Gastroesophageal sphincter (tissue), 3 donors: ENCODE results near the gene ATP2A3.

ENCODE experiments used
- CTCF ChIP-seq, 4 experiments: fragments of 200-600 bp in 2 of 4; fragments of 450-650 bp in 2 of 4; sonication (generic) in 1 of 4; IDR thresholded peaks; one replicate each; pipeline ENCODE4 v1.5.1; 2017 to 2019; ENCODE audit warnings: antibody characterized with exemption in 4 of 4, mild to moderate bottlenecking in 2 of 4, moderate library complexity in 2 of 4
- POLR2A ChIP-seq, 2 donors: fragments of 450-650 bp; IDR thresholded peaks; one replicate each; pipeline ENCODE4 v1.6.1; 2017; ENCODE audit warnings: antibody characterized with exemption in 2 of 2, mild to moderate bottlenecking in 2 of 2, moderate library complexity in 1 of 2

- no peak for TF ChIP-seq CTCF (IDR thresholded peaks at IDR 0.05)
- TF ChIP-seq POLR2A (IDR thresholded peaks at IDR 0.05): no peak
Measured at GRCh38 chr17:4010754-4011153, 46.5 kb upstream of the ATP2A3 start.
